ENCODE data around the gene DUSP16.

The DUSP16 gene

GRCh38 chr12:12487490-12487889 lies 75.2 kb downstream of the DUSP16 start:
- Histone ChIP-seq H3K4me1 (ENCODE audit: control insufficient read depth in 1 of 2, insufficient read depth in 2 of 2, low read length in 2 of 2) (no peaks in the 10 kb centered on the region), H3K36me3 (ENCODE audit: control insufficient read depth in 1 of 2, insufficient read depth in 2 of 2, low read length in 2 of 2) (peaks cover 13 to 21% of the 10 kb centered on the region in 2 donors), H3K27ac (ENCODE audit: low read length) (no peak overlapping the region)

GRCh38 chr12:12486661-12487240 lies 75.9 kb downstream of the DUSP16 start:
- Histone ChIP-seq H3K4me3 (ENCODE audit: low read depth in 1 of 2, low read length in 2 of 2) (no peak overlapping the region), H3K27ac (ENCODE audit: low read length) (no peak overlapping the region), H3K27me3 (ENCODE audit: low read depth, low read length) (no peaks in the 10 kb centered on the region), H3K9me3 (ENCODE audit: control insufficient read depth in 1 of 2, low read length in 2 of 2) (no peaks in the 10 kb centered on the region), H3K36me3 (ENCODE audit: control insufficient read depth in 1 of 2, insufficient read depth in 2 of 2, low read length in 2 of 2) (peaks cover 14 to 17% of the 10 kb centered on the region in 2 donors), H3K4me1 (ENCODE audit: control insufficient read depth in 1 of 2, insufficient read depth in 2 of 2, low read length in 2 of 2) (no peaks in the 10 kb centered on the region)

More at GRCh38 chr12:12487490-12487889, 75.2 kb downstream of the DUSP16 start:
- no peaks in the 10 kb centered on the region for H3K9me3 ChIP-seq (ENCODE audit: control insufficient read depth in 1 of 2, low read length in 2 of 2)
- no peaks in the 10 kb centered on the region for H3K27me3 ChIP-seq (ENCODE audit: low read depth, low read length)
- no peak overlapping the region for H3K4me3 ChIP-seq (ENCODE audit: low read depth in 1 of 2, low read length in 2 of 2)

GRCh38 chr12:12483438-12483837 lies 79.2 kb downstream of the DUSP16 start:
- H3K36me3 ChIP-seq (ENCODE audit: control insufficient read depth in 1 of 2, insufficient read depth in 2 of 2, low read length in 2 of 2), result peaks cover 35 to 41% of the 10 kb centered on the region in 2 donors
- no peak overlapping the region for H3K4me3 ChIP-seq (ENCODE audit: low read depth in 1 of 2, low read length in 2 of 2)
- peak overlapping the region; percentile 30 for H3K27ac ChIP-seq (ENCODE audit: low read length)
- H3K9me3 ChIP-seq (ENCODE audit: control insufficient read depth in 1 of 2, low read length in 2 of 2), result no peaks in the 10 kb centered on the region
- no peaks in the 10 kb centered on the region for H3K27me3 ChIP-seq (ENCODE audit: low read depth, low read length)
- no peaks in the 10 kb centered on the region for H3K4me1 ChIP-seq (ENCODE audit: control insufficient read depth in 1 of 2, insufficient read depth in 2 of 2, low read length in 2 of 2)

- Histone ChIP-seq H3K4me1 (ENCODE audit: control insufficient read depth in 1 of 2, insufficient read depth in 2 of 2, low read length in 2 of 2) (no peaks in the 10 kb centered on the region), H3K27me3 (ENCODE audit: low read depth, low read length) (no peaks in the 10 kb centered on the region), H3K9me3 (ENCODE audit: control insufficient read depth in 1 of 2, low read length in 2 of 2) (no peaks in the 10 kb centered on the region), H3K27ac (ENCODE audit: low read length) (no peak overlapping the region), H3K4me3 (ENCODE audit: low read depth in 1 of 2, low read length in 2 of 2) (no peak overlapping the region), H3K36me3 (ENCODE audit: control insufficient read depth in 1 of 2, insufficient read depth in 2 of 2, low read length in 2 of 2) (peaks cover 31 to 46% of the 10 kb centered on the region in 2 donors)
Measured at GRCh38 chr12:12482959-12483358, 79.7 kb downstream of the DUSP16 start.

GRCh38 chr12:12482150-12482761 lies 80.4 kb downstream of the DUSP16 start:
- no peaks in the 10 kb centered on the region for H3K9me3 ChIP-seq (ENCODE audit: control insufficient read depth in 1 of 2, low read length in 2 of 2)
- no peak overlapping the region for H3K4me3 ChIP-seq (ENCODE audit: low read depth in 1 of 2, low read length in 2 of 2)
- H3K27me3 ChIP-seq (ENCODE audit: low read depth, low read length), result no peaks in the 10 kb centered on the region
- H3K36me3 ChIP-seq (ENCODE audit: control insufficient read depth in 1 of 2, insufficient read depth in 2 of 2, low read length in 2 of 2), result peaks cover 35 to 51% of the 10 kb centered on the region in 2 donors
- peak overlapping the region; percentile 27 for H3K27ac ChIP-seq (ENCODE audit: low read length)
- H3K4me1 ChIP-seq (ENCODE audit: control insufficient read depth in 1 of 2, insufficient read depth in 2 of 2, low read length in 2 of 2), result no peaks in the 10 kb centered on the region

GRCh38 chr12:12481631-12482030 lies 81.0 kb downstream of the DUSP16 start:
- peak overlapping the region; percentile 27 for H3K27ac ChIP-seq (ENCODE audit: low read length)

DNA sequence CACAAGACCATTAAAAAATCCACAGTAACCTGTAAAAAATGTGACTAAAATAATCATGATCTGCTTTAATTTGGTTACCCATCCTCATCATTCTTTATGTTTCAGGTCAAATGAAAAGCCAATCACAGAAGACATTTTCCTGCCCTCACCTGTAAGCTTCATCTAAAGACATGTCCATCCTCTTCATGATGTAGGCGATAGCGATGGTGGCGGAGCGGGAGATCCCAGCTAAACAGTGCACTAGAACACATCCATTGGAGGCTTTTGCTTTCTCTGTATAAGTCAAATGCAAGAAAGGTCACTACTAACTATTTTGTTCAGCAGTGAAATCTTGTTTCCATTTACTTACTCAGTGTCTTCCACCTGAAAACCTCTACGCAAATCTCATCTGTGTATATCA lies 82.6 kb downstream of the DUSP16 start:
- H3K27me3 ChIP-seq (ENCODE audit: low read depth, low read length), result no peaks in the 10 kb centered on the region
- H3K4me3 ChIP-seq (ENCODE audit: low read depth in 1 of 2, low read length in 2 of 2), result no peak overlapping the region
- H3K36me3 ChIP-seq (ENCODE audit: control insufficient read depth in 1 of 2, insufficient read depth in 2 of 2, low read length in 2 of 2), result peaks cover 44 to 54% of the 10 kb centered on the region in 2 donors
- H3K27ac ChIP-seq (ENCODE audit: low read length), result no peak overlapping the region
- no peaks in the 10 kb centered on the region for H3K4me1 ChIP-seq (ENCODE audit: control insufficient read depth in 1 of 2, insufficient read depth in 2 of 2, low read length in 2 of 2)
- H3K9me3 ChIP-seq (ENCODE audit: control insufficient read depth in 1 of 2, low read length in 2 of 2), result no peaks in the 10 kb centered on the region

More at GRCh38 chr12:12481631-12482030, 81.0 kb downstream of the DUSP16 start:
- Histone ChIP-seq H3K27me3 (ENCODE audit: low read depth, low read length) (no peaks in the 10 kb centered on the region), H3K4me3 (ENCODE audit: low read depth in 1 of 2, low read length in 2 of 2) (no peak overlapping the region), H3K36me3 (ENCODE audit: control insufficient read depth in 1 of 2, insufficient read depth in 2 of 2, low read length in 2 of 2) (peaks cover 38 to 56% of the 10 kb centered on the region in 2 donors), H3K9me3 (ENCODE audit: control insufficient read depth in 1 of 2, low read length in 2 of 2) (no peaks in the 10 kb centered on the region), H3K4me1 (ENCODE audit: control insufficient read depth in 1 of 2, insufficient read depth in 2 of 2, low read length in 2 of 2) (no peaks in the 10 kb centered on the region)

- no peaks in the 10 kb centered on the region for H3K9me3 ChIP-seq (ENCODE audit: control insufficient read depth in 1 of 2, low read length in 2 of 2)
- no peak overlapping the region for H3K4me3 ChIP-seq (ENCODE audit: low read depth in 1 of 2, low read length in 2 of 2)
- H3K36me3 ChIP-seq (ENCODE audit: control insufficient read depth in 1 of 2, insufficient read depth in 2 of 2, low read length in 2 of 2), result peaks cover 46 to 53% of the 10 kb centered on the region in 2 donors
- H3K4me1 ChIP-seq (ENCODE audit: control insufficient read depth in 1 of 2, insufficient read depth in 2 of 2, low read length in 2 of 2), result no peaks in the 10 kb centered on the region
- no peaks in the 10 kb centered on the region for H3K27me3 ChIP-seq (ENCODE audit: low read depth, low read length)
- H3K27ac ChIP-seq (ENCODE audit: low read length), result no peak overlapping the region
Measured at GRCh38 chr12:12477532-12477890, 85.2 kb downstream of the DUSP16 start.

- Histone ChIP-seq H3K27ac (ENCODE audit: low read length) (no peak overlapping the region), H3K27me3 (ENCODE audit: low read depth, low read length) (no peaks in the 10 kb centered on the region), H3K9me3 (ENCODE audit: control insufficient read depth in 1 of 2, low read length in 2 of 2) (no peaks in the 10 kb centered on the region), H3K4me1 (ENCODE audit: control insufficient read depth in 1 of 2, insufficient read depth in 2 of 2, low read length in 2 of 2) (no peaks in the 10 kb centered on the region), H3K36me3 (ENCODE audit: control insufficient read depth in 1 of 2, insufficient read depth in 2 of 2, low read length in 2 of 2) (peaks cover 46 to 51% of the 10 kb centered on the region in 2 donors), H3K4me3 (ENCODE audit: low read depth in 1 of 2, low read length in 2 of 2) (no peak overlapping the region)
Measured at GRCh38 chr12:12476857-12477531, 85.7 kb downstream of the DUSP16 start.

DNA sequence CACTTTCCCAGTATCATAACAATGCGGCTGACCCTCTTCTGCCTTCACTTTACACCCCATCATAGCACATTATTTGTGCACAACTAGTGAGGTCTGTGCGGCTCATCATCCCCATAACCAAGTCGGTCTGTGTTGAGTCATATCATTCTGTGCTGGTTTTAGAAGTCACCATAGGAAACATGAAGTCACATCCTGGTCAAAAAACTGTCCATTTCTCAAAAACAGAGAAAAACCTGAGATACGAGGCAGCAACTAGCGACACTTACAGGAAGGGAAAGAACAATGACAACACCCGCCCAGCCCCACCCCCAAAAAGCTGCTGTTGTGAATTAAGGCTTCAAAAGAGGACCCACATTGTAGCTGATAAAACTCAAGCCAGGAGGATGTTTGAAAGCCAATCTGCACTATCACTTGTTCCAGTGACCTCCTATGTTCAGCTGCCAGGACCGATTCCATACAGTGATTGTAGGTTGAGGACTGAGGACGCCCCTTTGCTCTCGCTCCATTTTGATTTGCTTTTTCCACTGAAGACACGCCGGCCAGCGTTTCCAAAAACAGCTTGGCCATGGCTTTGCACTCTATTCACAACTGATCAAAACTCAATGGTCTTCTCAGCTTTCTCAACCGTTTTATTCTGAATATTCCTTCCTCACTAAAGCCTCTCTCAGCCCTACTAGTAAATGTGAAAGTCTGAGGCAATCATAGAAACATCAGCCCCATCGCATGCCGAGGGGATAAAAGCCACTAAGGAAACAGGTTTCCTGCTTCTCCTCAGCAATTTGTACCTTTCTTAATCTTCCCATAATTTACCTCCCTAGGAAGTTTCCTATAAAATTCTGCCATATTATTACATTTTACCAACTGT lies 87.5 kb downstream of the DUSP16 start:
- Histone ChIP-seq H3K27me3 (ENCODE audit: low read depth, low read length) (no peaks in the 10 kb centered on the region), H3K4me1 (ENCODE audit: control insufficient read depth in 1 of 2, insufficient read depth in 2 of 2, low read length in 2 of 2) (no peaks in the 10 kb centered on the region), H3K4me3 (ENCODE audit: low read depth in 1 of 2, low read length in 2 of 2) (no peak overlapping the region), H3K27ac (ENCODE audit: low read length) (peak overlapping the region; percentile 23), H3K9me3 (ENCODE audit: control insufficient read depth in 1 of 2, low read length in 2 of 2) (no peaks in the 10 kb centered on the region), H3K36me3 (ENCODE audit: control insufficient read depth in 1 of 2, insufficient read depth in 2 of 2, low read length in 2 of 2) (peaks cover 41 to 44% of the 10 kb centered on the region in 2 donors)

DNA sequence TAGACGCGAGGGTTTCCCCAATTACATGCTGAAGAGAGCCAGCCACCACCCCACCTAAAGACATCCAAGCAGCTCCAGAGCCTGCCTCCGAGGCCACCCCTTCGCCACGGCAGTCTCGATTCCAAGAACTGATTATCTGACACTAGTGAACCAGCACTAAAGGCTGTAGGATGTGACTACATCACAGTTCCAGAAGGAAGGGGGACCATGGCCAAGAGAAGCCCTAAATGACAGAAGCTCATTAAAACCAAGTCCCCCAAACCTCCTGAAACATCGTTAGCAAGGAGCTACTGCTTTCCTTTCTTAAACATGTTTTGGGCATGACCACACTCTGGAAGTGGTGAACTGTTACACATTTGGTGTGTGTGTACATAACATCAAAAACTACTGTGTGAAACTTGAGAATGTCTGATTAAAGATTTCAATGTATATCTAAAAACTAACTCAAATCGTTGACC lies 88.2 kb downstream of the DUSP16 start:
- Histone ChIP-seq H3K36me3 (ENCODE audit: control insufficient read depth in 1 of 2, insufficient read depth in 2 of 2, low read length in 2 of 2) (peaks cover 35 to 38% of the 10 kb centered on the region in 2 donors), H3K27me3 (ENCODE audit: low read depth, low read length) (no peaks in the 10 kb centered on the region), H3K9me3 (ENCODE audit: control insufficient read depth in 1 of 2, low read length in 2 of 2) (no peaks in the 10 kb centered on the region), H3K4me1 (ENCODE audit: control insufficient read depth in 1 of 2, insufficient read depth in 2 of 2, low read length in 2 of 2) (no peaks in the 10 kb centered on the region), H3K4me3 (ENCODE audit: low read depth in 1 of 2, low read length in 2 of 2) (no peak overlapping the region), H3K27ac (ENCODE audit: low read length) (peak overlapping the region; percentile 21)
